ENCODE results near the gene CTNNA2.

- TF ChIP-seq, protein P1, sequence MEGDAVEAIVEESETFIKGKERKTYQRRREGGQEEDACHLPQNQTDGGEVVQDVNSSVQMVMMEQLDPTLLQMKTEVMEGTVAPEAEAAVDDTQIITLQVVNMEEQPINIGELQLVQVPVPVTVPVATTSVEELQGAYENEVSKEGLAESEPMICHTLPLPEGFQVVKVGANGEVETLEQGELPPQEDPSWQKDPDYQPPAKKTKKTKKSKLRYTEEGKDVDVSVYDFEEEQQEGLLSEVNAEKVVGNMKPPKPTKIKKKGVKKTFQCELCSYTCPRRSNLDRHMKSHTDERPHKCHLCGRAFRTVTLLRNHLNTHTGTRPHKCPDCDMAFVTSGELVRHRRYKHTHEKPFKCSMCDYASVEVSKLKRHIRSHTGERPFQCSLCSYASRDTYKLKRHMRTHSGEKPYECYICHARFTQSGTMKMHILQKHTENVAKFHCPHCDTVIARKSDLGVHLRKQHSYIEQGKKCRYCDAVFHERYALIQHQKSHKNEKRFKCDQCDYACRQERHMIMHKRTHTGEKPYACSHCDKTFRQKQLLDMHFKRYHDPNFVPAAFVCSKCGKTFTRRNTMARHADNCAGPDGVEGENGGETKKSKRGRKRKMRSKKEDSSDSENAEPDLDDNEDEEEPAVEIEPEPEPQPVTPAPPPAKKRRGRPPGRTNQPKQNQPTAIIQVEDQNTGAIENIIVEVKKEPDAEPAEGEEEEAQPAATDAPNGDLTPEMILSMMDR (IDR thresholded peaks at IDR 0.05), result no peak
- no peak for TF ChIP-seq ZFX (IDR thresholded peaks at IDR 0.05; ENCODE audit: borderline replicate concordance)
Measured at GRCh38 chr2:80190166-80190565, 677.3 kb downstream of the CTNNA2 start.

Measured in 22Rv1 (cell line).